ENCODE data around the gene GJA3.
A peak's percentile ranks its signal among the peaks of the same experiment; 100 is the strongest.

Gene GJA3

DNA sequence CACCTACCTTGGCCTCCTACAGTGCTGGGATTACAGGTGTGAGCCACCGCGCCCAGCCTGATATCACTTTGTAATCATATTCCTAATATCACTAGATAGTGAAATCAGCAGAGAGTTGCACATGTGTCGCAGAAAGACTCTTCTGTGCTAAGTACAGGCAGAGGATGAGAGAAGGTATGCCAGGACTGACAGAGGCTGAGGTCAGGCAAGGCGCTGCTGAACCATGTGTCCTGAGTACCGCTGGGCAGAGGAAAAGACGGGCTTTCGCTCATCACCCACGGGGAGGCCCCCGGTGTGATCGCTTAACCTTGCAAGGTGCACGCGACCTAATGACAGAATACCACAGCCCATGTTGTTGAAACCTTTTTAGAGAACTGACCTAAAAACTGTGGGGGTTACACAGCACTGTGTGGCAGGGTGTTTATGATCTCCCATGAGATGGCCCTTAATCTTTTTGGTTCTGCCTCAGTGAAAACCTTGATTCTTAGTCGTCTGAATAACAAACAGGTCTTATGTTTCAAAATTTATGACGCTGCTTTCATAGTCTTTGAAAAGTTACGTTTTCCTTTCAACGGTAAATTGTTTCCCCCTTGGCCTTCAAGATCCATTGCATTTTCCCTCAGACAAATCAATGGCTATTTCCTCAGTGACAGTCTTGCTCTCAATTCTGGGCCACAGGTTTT is 12.2 kb downstream of the GJA3 start:
- no peak for DNase-seq

DNA sequence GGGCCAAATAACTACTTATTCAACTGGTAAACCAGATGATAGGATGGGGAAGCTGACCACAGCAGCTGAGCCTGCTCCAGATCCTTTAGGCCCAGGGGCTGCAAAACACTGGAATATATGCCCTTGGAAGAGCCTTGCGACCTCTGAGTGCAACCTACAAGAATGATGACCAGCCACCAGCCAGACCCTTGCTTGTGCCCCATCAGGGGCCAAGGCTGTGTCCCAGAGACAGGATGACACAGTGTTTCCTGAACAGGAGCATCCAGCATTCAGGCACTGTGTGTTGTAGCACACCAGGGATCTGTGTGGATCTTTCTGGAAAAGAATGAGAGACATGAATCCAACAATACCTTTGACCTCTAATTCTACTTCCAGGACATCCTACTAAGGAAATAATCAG is 14.5 kb downstream of the GJA3 start:
- DNase-seq, result no peak

DNA sequence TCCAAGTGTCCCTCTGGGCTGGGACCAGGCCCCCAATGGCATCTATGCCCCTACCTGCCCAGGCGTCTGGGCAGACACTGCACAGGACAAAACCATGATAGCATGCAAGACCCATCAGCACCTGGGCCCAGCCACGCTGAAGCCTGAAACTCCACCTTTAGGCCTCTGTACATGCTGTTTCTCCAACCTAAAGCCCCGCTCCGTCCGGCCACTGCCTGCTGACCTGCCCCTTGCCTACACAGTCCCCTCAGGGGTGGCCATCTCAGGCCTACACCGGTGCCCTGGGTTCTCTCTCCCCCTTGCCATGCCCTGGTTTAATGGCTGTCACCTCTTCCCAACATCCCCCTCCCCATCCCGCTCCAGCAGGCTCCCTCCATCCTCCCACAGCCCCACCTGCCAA is 15.3 kb downstream of the GJA3 start:
- DNase-seq, result peak; percentile 35

DNA sequence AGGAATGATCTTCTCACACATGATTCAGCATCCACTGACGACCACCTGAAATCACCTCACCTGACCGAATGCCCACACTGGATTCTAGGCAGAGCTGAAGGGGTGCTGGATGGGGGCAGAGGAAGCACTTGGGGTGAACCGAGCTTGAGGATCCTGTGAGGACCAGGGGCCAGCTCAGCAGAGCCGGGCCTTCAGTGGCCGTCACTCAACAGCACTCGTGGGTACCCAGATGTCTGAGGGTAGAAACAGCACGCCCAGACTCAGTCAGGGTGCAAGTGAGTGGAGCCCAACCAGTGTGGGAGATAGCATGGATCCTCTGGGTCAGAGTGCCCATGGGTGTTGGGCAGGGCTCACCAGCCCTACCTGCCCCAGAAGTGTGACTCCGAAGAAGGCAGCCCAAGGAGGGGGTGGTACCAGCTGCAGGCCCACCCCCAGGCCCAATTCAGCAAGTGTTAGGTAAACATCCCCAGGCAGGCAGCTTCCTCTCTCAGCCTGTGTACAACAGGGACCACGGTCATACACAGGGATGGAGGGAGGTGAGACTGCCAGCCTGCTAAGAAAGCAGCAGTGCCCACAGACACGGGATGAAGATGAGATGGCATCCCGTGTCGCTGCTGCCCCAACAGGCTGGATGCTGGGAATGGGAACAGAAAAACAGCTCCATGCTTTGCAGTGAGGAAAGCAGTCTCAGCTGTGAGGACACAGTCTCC is 16.6 kb downstream of the GJA3 start:
- DNase-seq, result peak; percentile 32

DNA sequence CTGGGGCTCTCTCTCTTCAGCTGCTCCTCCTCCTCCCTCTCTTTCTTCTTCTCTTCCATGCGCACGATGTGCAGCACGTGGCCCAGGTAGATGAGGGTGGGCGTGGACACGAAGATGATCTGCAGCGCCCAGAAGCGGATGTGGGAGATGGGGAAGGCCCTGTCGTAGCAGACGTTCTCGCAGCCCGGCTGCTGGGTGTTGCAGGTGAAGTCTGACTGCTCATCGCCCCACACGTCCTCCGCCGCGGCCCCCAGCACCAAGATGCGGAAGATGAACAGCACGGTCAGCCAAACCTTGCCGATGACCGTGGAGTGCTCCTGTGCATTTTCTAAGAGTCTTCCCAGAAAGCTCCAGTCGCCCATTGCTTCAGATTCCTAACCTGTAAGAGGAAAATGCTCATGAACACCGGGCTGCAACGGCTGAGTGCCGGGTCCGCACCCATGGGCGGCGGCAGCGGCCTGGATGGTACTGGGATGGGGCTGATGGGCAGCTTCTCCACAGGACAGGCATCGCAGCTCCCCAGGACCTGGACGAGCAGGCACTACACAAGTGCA is 17.8 kb downstream of the GJA3 start:
- no peak for DNase-seq

DNA sequence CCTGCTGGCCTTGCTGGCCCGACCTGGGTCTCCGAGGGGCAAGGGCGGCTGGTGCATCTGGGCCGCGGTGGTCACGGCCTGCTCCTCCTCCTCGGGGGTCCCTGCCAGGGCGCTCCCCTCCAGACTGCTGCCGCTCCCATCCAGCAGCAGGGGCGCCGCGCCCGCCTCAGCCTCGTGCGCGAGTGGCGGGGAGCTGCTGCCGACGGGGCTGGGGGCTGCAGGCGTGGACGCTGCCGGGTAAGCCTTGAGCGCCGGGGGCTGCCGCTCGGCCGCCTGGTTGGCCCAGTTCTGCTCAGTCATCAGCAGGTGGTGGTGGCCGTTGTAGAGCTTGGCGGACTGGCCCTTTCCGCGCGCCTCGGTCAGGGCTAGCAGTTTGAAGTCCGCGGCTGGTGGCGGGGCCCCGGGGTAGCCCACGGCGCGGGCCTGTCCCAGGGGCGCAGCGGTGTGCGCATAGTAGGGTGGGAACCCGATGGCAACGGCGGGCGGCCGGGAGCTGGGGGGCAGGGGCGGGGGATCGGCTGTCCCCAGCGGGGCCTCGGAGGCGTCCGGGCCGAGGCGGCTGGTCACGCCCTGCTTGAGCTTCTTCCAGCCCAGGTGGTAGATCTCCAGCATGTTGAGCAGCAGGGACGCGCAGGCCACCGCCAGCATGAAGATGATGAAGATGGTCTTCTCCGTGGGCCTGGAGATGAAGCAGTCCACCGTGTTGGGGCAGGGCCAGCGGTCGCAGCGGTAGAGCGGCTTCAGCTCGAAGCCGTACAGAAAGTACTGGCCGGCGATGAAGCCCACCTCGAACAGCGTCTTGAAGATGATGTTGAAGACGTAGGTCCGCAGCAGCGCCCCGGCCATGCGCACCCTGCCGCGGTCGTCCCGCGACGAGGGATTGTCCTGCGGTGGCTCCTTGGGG is 18.6 kb downstream of the GJA3 start:
- no peak for DNase-seq

DNA sequence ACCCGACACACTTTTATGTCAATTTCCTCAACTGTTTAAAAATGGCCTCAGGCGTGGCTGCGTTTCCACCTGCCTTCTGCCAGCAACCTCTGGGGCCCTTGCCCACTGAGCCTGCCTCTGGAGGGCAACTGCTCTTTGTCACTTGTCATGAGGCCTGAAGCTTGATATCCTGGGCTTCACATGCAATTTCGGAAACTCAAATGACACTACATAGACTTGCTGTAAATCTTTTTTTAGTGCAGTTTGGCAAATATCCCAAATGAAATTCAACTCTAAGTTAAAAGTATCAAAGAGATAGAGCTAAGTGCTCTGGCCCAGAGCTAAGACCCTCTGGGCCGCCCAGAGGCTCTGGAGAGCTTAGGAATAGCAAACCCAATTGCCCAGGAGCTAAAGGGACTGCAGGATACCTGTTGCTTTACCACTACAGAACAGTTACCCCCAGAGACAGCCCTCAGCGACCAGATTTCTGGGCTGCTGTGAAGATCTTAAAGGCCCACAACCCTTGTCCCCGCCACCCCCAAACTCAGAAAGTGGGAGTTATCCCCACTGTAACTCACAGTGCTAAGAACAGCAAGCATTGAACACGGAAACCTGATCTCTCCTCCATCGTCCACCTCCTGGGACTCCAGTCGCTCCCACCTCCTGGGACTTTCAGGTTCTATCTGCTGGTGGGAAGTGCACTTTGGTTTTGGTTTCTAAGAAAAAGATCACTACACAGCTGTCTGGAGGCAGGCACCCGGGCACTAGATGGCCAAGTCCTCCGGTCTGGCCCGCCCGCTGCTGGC is 19.4 kb downstream of the GJA3 start:
- no peak for DNase-seq

DNA sequence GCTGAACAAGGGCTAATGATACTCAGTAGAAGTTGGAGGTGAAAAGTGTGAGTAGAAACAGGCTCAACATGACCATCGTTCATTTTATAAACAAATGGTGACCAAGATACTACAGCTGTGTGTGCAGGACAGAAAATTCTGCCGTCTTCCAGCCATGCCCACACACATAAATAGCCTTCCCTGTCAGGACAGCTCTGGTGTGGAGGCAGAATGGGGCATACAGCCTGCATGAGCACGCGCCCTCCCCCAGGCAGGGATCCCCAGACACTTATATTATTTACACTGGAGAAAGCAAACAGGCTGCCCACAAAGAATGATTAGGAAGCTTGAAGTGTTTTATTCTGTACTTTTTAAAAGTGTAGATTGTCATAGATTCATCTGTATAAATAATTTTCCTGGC is 20.4 kb downstream of the GJA3 start:
- no peak for DNase-seq

DNA sequence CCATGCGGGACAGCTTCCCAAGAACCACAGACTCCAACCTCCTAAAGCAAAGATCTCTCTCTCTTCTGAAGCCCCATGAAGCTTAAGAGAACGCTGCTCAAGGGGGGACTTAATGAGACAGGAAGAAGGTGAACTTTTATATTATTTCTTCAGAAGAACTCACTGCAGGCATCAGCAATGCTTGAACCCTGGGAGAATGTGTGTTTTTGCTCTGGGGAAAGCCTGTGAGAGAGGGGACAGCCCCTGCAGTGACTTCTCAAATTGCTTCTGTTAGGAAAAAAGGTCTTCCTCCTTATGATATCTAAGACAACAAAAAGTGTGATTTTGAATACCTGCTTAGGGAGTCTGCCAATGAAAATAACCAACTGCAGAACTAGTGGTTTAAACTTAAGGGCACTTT is 23.0 kb downstream of the GJA3 start:
- DNase-seq, result peak; percentile 7

DNA sequence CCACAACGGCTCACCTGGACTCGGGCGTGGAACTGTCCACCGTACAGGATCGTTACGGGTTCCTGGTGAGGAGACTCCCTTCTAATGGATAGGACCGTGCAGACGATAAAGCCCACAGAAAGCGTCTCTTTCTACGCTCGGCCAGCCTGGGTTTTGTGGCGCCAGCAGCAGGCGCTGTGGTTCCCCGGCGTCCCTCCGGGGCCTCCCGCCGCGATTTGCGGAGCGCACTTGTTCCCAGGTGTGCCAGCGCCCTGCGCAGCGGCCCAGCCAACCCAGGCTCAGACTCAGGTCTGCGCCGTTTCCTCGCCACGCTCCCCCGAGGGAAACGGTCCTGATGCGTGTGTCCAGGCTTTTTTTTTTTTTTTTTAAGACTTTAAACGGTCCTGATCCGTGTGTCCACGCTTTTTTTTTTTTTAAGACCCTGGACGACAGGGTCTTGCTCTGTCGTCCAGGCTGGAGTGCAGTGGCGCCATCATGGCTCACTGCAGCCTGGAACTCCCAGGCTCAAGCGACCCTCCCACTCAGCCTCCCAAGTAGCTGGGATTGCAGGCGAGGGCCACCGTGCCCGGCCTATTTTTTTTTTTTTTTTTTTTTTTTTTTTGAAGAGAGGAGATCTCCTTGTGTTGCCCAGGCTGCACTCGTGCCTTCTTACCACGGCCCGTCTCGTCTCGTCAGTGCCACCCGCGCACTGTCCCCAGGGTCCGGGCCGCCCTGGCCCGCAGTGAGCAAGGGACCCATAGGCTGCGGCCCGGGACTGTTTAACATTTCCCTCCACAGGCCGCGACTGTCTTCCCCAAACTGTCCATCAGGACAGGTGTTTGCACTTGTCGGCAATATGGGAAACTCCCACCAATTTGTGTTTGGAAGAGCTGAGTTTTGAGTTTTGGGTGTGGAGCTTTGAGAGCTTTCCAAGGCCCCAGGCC is 23.8 kb downstream of the GJA3 start:
- DNase-seq, result peak; percentile 82

DNA sequence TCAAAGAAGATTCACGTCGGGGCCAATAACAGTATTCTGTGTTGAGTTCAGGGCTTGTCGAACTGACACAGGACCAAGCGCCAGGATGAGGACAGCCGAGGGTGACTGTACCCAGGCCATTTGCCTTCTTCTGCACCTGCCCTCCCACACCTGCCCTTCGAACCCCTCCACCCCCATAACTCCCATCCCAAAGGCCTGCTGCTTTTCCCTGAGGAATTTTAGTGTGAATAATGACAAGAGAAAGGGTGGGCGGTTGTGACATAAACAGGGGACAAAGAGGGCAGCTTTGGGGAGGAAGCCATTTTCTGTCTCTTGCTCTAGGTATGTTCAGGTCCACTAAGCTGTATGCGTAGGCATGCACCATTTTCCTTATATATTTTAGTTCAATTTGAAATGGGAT is 26.1 kb downstream of the GJA3 start:
- DNase-seq, result peak; percentile 37

DNA sequence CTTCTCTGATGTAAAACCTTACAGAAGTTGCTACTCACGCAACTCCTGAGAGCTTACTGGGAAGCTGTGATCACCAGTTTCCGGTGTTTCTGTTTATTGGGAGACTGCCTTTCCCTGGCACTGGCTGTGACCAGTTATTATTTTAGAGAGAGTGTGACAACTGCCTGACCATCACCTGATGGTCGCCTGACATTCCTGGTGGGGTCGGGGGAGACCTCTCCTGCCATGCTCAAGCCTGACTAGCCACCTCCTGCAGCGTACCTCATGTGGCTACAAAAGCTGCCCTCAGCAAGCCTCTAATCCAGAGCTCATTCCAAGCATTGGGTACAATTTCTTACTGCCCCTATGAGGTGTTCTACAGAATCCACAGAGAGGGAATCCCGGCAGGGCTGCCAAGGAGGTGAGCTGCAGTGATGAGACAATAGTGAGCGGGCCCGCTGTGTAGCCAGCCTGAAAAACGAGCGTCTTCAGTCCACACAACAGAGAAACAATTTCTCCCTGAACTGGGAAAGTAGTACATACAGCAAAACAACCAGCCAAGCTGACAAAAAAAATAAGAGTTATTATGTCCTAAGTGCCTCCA is 28.7 kb downstream of the GJA3 start:
- DNase-seq, result peak; percentile 17

DNA sequence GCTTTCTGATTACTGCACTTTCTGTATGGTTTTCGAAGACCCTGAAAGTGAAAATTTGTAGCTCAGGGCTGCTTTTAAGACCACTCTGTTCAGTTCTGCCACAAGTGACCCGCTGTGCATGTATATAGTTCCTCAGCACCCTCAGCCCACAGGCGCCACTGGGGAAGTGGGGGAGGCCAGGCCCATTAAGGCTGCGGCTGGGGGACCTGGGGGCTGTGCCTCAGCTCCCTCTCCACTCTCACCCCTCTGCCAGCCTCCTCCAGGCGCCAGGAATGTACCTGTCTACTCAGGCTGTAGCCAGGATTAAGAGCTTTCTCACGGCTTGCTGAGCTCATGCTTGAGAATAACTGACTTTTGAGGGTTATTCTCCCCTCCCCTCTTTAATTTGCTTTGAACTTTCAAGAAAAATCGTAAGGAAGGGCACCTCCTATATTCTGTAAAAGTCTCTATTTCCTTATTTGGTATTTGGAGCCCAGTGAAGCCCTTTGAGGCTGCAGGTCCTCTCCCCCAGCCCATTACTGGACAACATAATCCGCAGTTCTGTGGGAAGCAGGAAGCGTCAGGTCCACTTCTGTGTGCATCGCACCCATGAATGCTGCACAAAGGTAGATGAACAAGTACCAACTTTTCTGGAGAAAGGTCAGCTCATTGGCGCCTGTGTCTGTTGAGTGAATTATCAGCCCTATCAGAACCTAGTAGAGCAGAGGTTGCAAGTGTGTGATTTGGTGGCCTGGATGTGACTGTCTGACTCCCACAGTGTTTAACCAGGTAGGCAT is 29.6 kb downstream of the GJA3 start:
- DNase-seq, result peak; percentile 26

DNA sequence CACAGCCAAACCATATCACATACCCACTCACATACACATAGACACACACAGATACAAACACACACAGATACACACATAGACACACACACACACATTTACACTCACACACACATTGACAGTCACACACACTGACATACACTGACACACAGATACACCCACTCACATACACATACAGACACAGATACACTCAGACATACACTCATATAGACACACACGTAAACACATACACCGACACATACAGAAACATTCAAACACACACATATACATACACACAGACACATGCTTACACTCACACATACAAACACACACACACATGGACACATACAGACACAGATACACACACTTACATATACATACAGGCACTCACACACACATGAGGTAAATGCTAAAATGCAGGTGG is 30.2 kb downstream of the GJA3 start:
- peak; percentile 1 for DNase-seq

DNA sequence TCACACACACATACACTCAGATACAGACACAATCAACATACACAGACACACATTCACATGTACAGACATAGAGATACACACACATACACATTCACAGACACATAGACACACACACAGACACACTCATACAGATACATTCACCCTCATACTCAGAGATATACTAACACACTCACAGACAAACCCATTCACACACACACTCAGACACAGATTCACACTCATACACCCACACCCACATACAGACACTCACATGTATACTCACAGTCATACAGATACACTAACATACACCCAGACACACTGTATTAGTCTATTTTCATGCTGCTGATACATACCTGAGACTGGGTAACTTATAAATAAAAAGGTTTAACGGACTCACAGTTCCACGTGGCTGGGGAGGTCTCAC is 30.8 kb downstream of the GJA3 start:
- DNase-seq, result no peak

DNA sequence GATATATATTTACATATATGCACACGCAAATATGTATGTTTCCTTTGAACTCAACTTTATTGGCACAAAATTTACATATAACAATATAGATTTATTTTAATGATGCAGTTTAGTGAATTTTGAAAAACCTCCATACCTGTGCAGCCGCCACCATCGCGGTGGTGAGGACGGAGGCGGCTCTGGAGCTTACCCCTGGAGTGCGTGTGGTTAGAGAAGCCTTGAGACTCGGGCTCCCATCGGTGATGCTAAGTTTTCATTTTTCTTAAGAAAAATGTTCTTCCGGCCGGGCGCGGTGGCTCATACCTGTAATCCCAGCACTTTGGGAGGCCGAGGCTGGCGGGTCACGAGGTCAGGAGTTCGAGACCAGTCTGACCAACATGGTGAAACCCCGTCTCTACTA is 31.8 kb downstream of the GJA3 start:
- DNase-seq, result no peak

DNA sequence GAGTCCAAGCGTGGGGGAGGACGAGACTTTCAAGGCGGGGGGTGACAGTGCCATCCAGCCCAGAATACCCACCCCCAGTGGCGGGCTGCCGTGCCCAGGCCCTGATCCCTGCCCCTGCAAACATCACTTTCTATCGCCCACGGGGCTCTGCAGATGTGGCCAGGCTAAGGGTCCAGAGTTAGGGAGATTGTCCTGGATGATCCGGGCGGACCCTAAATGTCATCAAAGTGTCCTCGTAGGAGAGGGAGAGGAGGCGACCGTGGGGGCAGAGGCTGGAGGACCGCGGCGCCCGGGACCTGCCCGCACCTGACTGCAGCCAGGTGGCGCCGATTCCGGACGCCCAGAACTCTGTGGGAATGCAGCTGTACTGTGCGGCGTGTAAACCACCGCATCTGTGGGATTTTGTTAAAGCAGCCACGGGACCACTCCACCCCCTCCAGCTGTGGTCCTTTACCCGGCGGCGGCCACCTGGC is 32.4 kb downstream of the GJA3 start:
- peak; percentile 59 for DNase-seq

DNA sequence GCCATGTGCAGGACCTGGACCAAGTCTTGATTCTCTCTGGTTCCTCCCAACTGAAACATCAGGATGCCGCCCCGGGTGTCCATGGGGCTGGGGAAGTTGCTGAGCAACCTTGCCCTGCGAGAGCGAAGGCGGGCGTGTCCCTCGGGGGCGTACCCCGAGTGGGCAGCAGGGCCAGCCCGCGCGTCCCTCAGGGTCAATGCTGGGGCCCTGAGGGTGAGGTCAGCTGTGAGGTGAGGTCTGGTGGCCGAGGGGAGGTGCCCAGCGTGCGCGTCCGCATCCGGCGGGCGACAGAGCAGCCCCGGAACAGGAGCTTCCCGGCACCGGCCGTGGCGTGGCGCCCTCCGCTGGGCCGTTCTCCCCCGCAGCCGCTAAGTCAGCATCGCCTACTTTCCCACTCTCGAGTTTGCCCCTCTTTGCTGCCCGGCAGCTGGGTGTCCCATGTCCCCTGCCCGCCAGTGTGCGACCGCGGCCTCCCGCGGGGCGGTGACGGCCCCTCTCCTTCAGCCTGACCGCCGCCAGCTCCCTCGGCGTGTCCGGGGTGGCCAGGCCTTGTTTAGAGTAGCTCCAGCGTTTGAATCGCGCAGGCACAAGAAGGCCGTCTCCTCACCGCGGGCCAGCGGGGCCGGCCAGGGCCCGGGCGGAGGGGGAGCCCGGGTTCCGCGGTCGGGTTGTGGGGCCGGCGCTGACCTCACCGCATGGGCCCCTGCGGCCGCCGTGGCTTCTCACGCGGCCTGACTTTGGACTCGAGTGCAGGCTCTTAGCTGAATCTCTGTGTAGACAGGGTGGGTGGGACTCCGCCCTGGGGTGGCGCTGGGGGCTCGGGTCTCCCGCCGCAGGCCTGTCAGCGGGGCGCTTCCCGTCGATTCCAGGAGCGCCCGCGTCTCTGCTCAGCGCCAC is 33.0 kb downstream of the GJA3 start:
- peak; percentile 78 for DNase-seq

DNA sequence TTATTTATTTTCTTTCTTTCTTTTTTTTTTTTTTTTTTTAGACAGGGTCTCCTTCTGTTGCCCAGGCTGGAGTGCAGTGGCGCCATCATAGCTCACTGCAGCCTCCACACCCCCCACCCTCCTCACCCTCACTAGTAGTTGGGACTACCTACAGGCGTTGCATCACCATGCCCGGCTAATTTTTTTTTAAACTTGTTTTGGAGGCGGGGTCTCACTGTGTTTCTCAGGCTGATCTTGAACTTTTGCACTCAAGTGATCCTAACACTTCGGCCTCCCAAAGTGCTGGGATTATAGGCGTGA is 33.6 kb downstream of the GJA3 start:
- DNase-seq, result no peak
